Kidney epithelial cell (primary cell): ENCODE results near the gene SAT1. TPM values are rescaled to one million over a fixed set of nuclear protein-coding genes. Genes with fewer than 3 reads are reported as not detected.
"Not testable (repeated sequence)": the region's sequence is repeated elsewhere in the genome, so short reads cannot be mapped to it uniquely, and the experiment has no call there.

ENCODE experiments used
- DNase-seq: peaks from one replicate; pipeline ENCODE4 v3.0.0-alpha.2; 2010; ENCODE audit warnings: low read depth
- H3K27me3 ChIP-seq: 2 replicates; pipeline ENCODE4 v1.6.0; 2011; ENCODE audit warnings: low read length; ENCODE audit not compliant: control insufficient read depth, insufficient read depth
- H3K36me3 ChIP-seq: 2 replicates; pipeline ENCODE4 v1.5.1; 2011; ENCODE audit warnings: low read length; ENCODE audit not compliant: control insufficient read depth, insufficient read depth
- H3K4me3 ChIP-seq: 2 replicates; pipeline ENCODE4 v1.5.1; 2011; ENCODE audit warnings: low read depth, mild to moderate bottlenecking, control low read depth, low read length
- CTCF ChIP-seq: IDR thresholded peaks from 2 replicates; pipeline ENCODE4 v1.5.1; 2011; ENCODE audit warnings: mild to moderate bottlenecking, moderate library complexity, low read length, control low read depth, inconsistent platforms; ENCODE audit not compliant: insufficient read depth, poor library complexity, severe bottlenecking
- total RNA-seq: library from RNA; depleted of rRNA; stranded (reverse); fragments of >200 nt; gene quantifications from 2 replicates; pipeline ENCODE4 v1.2.3, GENCODE V29; 2015

SAT1 gene
- total RNA-seq, 1 donor from 2014 or later: 1,207 TPM

- no peak for TF ChIP-seq CTCF
Measured at GRCh38 chrX:23770142-23770541, 12.8 kb upstream of the SAT1 start.

DNA sequence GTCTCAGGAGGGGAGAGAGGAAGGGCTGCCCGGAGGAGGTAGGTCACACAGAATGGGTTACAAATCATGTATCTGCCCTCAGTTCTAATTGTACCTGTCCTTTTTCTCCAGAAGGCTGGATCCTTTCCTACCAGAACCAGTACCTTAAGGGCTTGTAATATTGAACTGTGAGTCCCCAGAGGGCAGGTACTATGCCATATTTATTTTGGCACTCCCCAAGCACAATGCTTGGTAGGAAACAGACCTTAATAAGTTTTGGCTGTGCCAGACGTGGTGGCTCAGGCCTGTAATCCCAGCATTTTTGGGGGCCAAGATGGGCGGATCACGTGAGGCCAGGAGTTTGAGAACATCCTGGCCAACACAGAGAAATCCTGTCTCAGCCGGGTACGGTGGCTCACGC, 11.9 kb upstream of the SAT1 start:
- H3K27me3 ChIP-seq, H3K4me3 ChIP-seq, H3K36me3 ChIP-seq, DNase-seq: not testable (repeated sequence)

More at GRCh38 chrX:23770142-23770541, 12.8 kb upstream of the SAT1 start:
- Histone ChIP-seq H3K36me3 (no peaks in the 10 kb centered on the region), H3K4me3 (no peak overlapping the region), H3K27me3 (no peaks in the 10 kb centered on the region)
- no peak for DNase-seq

GRCh38 chrX:23773601-23774175, 9.3 kb upstream of the SAT1 start:
- DNase-seq: no peak
- Histone ChIP-seq H3K4me3 (no peak overlapping the region), H3K27me3 (no peaks in the 10 kb centered on the region), H3K36me3 (no peaks in the 10 kb centered on the region)
- TF ChIP-seq CTCF: no peak

DNA sequence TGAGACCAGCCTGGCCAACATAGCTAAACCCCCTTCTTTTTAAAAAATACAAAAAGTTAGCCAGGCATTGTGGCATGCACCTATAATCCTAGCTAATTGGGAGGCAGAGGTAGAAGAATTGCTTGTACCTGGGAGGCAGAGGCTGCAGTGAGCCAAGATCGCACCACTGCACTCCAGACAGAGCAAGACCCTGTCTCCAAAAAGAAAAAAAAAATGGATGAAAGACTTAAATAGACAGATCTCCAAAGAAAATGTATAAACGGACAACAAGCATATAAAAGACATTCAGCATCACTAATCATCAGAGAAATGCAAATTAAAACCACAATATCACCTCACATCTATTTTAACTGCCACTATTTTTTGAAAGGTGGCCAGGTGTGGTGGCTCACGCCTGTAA, 6.6 kb upstream of the SAT1 start:
- no peak for TF ChIP-seq CTCF
- Histone ChIP-seq H3K36me3 (no peaks in the 10 kb centered on the region), H3K27me3 (no peaks in the 10 kb centered on the region), H3K4me3 (no peak overlapping the region)
- no peak for DNase-seq

GRCh38 chrX:23779025-23779424, 3.9 kb upstream of the SAT1 start:
- Histone ChIP-seq H3K4me3 (no peak overlapping the region), H3K27me3 (no peaks in the 10 kb centered on the region), H3K36me3 (no peaks in the 10 kb centered on the region)
- DNase-seq: no peak
- TF ChIP-seq CTCF: no peak

GRCh38 chrX:23782455-23782854, 518 bp upstream of the SAT1 start:
- TF ChIP-seq CTCF: no peak
- Histone ChIP-seq H3K4me3 (no peak overlapping the region), H3K27me3 (no peaks in the 10 kb centered on the region), H3K36me3 (no peaks in the 10 kb centered on the region)
- DNase-seq: no peak
